Measurements from ENCODE around the gene CCNY.
"Not testable (repeated sequence)": the region's sequence is repeated elsewhere in the genome, so short reads cannot be mapped to it uniquely, and the experiment has no call there.

CCNY gene

GRCh38 chr10:35353395-35353794 lies 17.1 kb downstream of the CCNY start:
- H3K36me3 ChIP-seq = no peaks in the 10 kb centered on the region
- no peaks in the 10 kb centered on the region for H3K27me3 ChIP-seq (ENCODE audit: insufficient read depth, low read depth, severe bottlenecking)
- DNase-seq = no peak
- H3K4me3 ChIP-seq (ENCODE audit: low read depth, low read length) = no peak overlapping the region
- H3K27ac ChIP-seq = no peak overlapping the region
- no peaks in the 10 kb centered on the region for H3K9me3 ChIP-seq (ENCODE audit: severe bottlenecking)
- TF ChIP-seq CTCF (IDR thresholded peaks at IDR 0.05; ENCODE audit: low read depth, low read length) = no peak

GRCh38 chr10:35353805-35354204 lies 17.5 kb downstream of the CCNY start:
- H3K36me3 ChIP-seq = no peaks in the 10 kb centered on the region

GRCh38 chr10:35354257-35354656 lies 17.9 kb downstream of the CCNY start:
- not testable (repeated sequence) for H3K9me3 ChIP-seq (ENCODE audit: severe bottlenecking); H3K36me3 ChIP-seq; H3K4me3 ChIP-seq (ENCODE audit: low read depth, low read length); DNase-seq; H3K27ac ChIP-seq; H3K27me3 ChIP-seq (ENCODE audit: insufficient read depth, low read depth, severe bottlenecking)

More at GRCh38 chr10:35353805-35354204, 17.5 kb downstream of the CCNY start:
- no peak for DNase-seq
- Histone ChIP-seq H3K9me3 (ENCODE audit: severe bottlenecking) (no peaks in the 10 kb centered on the region), H3K27ac (no peak overlapping the region), H3K4me3 (ENCODE audit: low read depth, low read length) (no peak overlapping the region), H3K27me3 (ENCODE audit: insufficient read depth, low read depth, severe bottlenecking) (no peaks in the 10 kb centered on the region)
- TF ChIP-seq CTCF (IDR thresholded peaks at IDR 0.05; ENCODE audit: low read depth, low read length) = no peak

- no peak for TF ChIP-seq CTCF (IDR thresholded peaks at IDR 0.05; ENCODE audit: low read depth, low read length)
- no peak overlapping the region for H3K4me3 ChIP-seq (ENCODE audit: low read depth, low read length)
- H3K27me3 ChIP-seq (ENCODE audit: insufficient read depth, low read depth, severe bottlenecking) = no peaks in the 10 kb centered on the region
- DNase-seq = no peak
- H3K27ac ChIP-seq = no peak overlapping the region
- H3K9me3 ChIP-seq (ENCODE audit: severe bottlenecking) = no peaks in the 10 kb centered on the region
- no peaks in the 10 kb centered on the region for H3K36me3 ChIP-seq
Observed at GRCh38 chr10:35355971-35356724, 19.8 kb downstream of the CCNY start.

- no peak for DNase-seq
- Histone ChIP-seq H3K27me3 (ENCODE audit: insufficient read depth, low read depth, severe bottlenecking) (no peaks in the 10 kb centered on the region), H3K27ac (no peak overlapping the region), H3K4me3 (ENCODE audit: low read depth, low read length) (no peak overlapping the region), H3K36me3 (no peaks in the 10 kb centered on the region), H3K9me3 (ENCODE audit: severe bottlenecking) (no peaks in the 10 kb centered on the region)
- TF ChIP-seq CTCF (IDR thresholded peaks at IDR 0.05; ENCODE audit: low read depth, low read length) = no peak
Observed at GRCh38 chr10:35356725-35357092, 20.4 kb downstream of the CCNY start.

GRCh38 chr10:35359056-35359455 lies 22.7 kb downstream of the CCNY start:
- Histone ChIP-seq H3K27me3 (ENCODE audit: insufficient read depth, low read depth, severe bottlenecking) (no peaks in the 10 kb centered on the region), H3K36me3 (no peaks in the 10 kb centered on the region), H3K27ac (no peak overlapping the region), H3K4me3 (ENCODE audit: low read depth, low read length) (no peak overlapping the region), H3K9me3 (ENCODE audit: severe bottlenecking) (no peaks in the 10 kb centered on the region)
- DNase-seq = no peak
- no peak for TF ChIP-seq CTCF (IDR thresholded peaks at IDR 0.05; ENCODE audit: low read depth, low read length)
